ENCODE measurements around the gene KLK12.

GRCh38 chr19:51000426-51000825 is 34.4 kb downstream of the KLK12 start:
- no peak for TF ChIP-seq CTCF (IDR thresholded peaks at IDR 0.05)
- no peak for TF ChIP-seq EP300 (IDR thresholded peaks at IDR 0.05)
- TF ChIP-seq POLR2A (IDR thresholded peaks at IDR 0.05), result no peak

Measured in ovary (tissue), 3 donors.